ENCODE results near the gene DDX41. TPM values are rescaled to one million over a fixed set of nuclear protein-coding genes. Genes with fewer than 3 reads are reported as not detected.
A peak's percentile ranks its signal among the peaks of the same experiment; 100 is the strongest.

DDX41 gene
- total RNA-seq, 3 donors from 2014 or later (not counting 1 experiment from before 2014, with no cell fraction given), result 66.6 to 106 (median 78.3) TPM

GRCh38 chr5:177557041-177557647 is 40.4 kb upstream of the DDX41 start:
- no peak for TF ChIP-seq CTCF (IDR thresholded peaks at IDR 0.05)
- no peak overlapping the region for H3K27ac ChIP-seq (ENCODE audit: low read length)
- DNase-seq (peak in 1 of 2 donors; percentile 41), ATAC-seq (no peak)
- no peak overlapping the region for H3K4me3 Mint-ChIP-seq
- H3K36me3 Mint-ChIP-seq, result no peaks in the 10 kb centered on the region
- H3K27me3 Mint-ChIP-seq (ENCODE audit: low read depth in 2 of 2), result no peaks in the 10 kb centered on the region
- WGBS (ENCODE audit: insufficient coverage), result 45% methylated on average over 4 of the region's 4 CpGs
- peaks cover 20 to 22% of the 10 kb centered on the region in 2 donors for H3K4me1 Mint-ChIP-seq
- H3K9me3 Mint-ChIP-seq, result no peaks in the 10 kb centered on the region
- no peaks in the 10 kb centered on the region for H3K36me3 ChIP-seq (ENCODE audit: control insufficient read depth, insufficient read depth, low read length)
- H3K27ac Mint-ChIP-seq, result no peak overlapping the region
- peaks cover 22% of the 10 kb centered on the region for H3K4me1 ChIP-seq (ENCODE audit: control insufficient read depth, insufficient read depth, low read length)
- intact Hi-C loops (cut with micrococcal nuclease), result no loop called here
- H3K4me3 ChIP-seq (ENCODE audit: low read length), result no peak overlapping the region
- no peaks in the 10 kb centered on the region for H3K9me3 ChIP-seq (ENCODE audit: control insufficient read depth, insufficient read depth, low read length)
- no peaks in the 10 kb centered on the region for H3K27me3 ChIP-seq (ENCODE audit: control insufficient read depth, insufficient read depth, low read length)

GRCh38 chr5:177555665-177556064 is 38.9 kb upstream of the DDX41 start:
- 98% methylated on average over 5 of the region's 5 CpGs for WGBS (ENCODE audit: insufficient coverage)
- peaks cover 23 to 26% of the 10 kb centered on the region in 2 donors for H3K4me1 Mint-ChIP-seq
- no peak overlapping the region for H3K27ac Mint-ChIP-seq
- no peaks in the 10 kb centered on the region for H3K27me3 Mint-ChIP-seq (ENCODE audit: low read depth in 2 of 2)
- intact Hi-C loops (cut with micrococcal nuclease), result no loop called here
- TF ChIP-seq CTCF (IDR thresholded peaks at IDR 0.05), result no peak
- no peak for ATAC-seq
- Histone ChIP-seq H3K27ac (ENCODE audit: low read length) (no peak overlapping the region), H3K36me3 (ENCODE audit: control insufficient read depth, insufficient read depth, low read length) (peaks cover 3% of the 10 kb centered on the region), H3K9me3 (ENCODE audit: control insufficient read depth, insufficient read depth, low read length) (no peaks in the 10 kb centered on the region), H3K27me3 (ENCODE audit: control insufficient read depth, insufficient read depth, low read length) (no peaks in the 10 kb centered on the region), H3K4me3 (ENCODE audit: low read length) (no peak overlapping the region), H3K4me1 (ENCODE audit: control insufficient read depth, insufficient read depth, low read length) (peaks cover 22% of the 10 kb centered on the region)
- H3K4me3 Mint-ChIP-seq, result peak overlapping the region; percentile 47
- no peaks in the 10 kb centered on the region for H3K9me3 Mint-ChIP-seq
- no peak for DNase-seq
- H3K36me3 Mint-ChIP-seq, result no peaks in the 10 kb centered on the region

GRCh38 chr5:177555228-177555627 is 38.5 kb upstream of the DDX41 start:
- H3K27ac ChIP-seq (ENCODE audit: low read length), result no peak overlapping the region
- no peak overlapping the region for H3K27ac Mint-ChIP-seq
- DNase-seq (no peak), ATAC-seq (no peak)
- TF ChIP-seq CTCF (IDR thresholded peaks at IDR 0.05), result no peak
- no peaks in the 10 kb centered on the region for H3K9me3 Mint-ChIP-seq
- no peaks in the 10 kb centered on the region for H3K27me3 ChIP-seq (ENCODE audit: control insufficient read depth, insufficient read depth, low read length)
- no peaks in the 10 kb centered on the region for H3K27me3 Mint-ChIP-seq (ENCODE audit: low read depth in 2 of 2)
- no peaks in the 10 kb centered on the region for H3K36me3 Mint-ChIP-seq
- H3K4me3 Mint-ChIP-seq, result peak overlapping the region; percentile 93
- H3K4me3 ChIP-seq (ENCODE audit: low read length), result peak overlapping the region; percentile 63
- H3K4me1 Mint-ChIP-seq, result peaks cover 23 to 26% of the 10 kb centered on the region in 2 donors
- peaks cover 22% of the 10 kb centered on the region for H3K4me1 ChIP-seq (ENCODE audit: control insufficient read depth, insufficient read depth, low read length)
- intact Hi-C loops (cut with micrococcal nuclease), result no loop called here
- WGBS (ENCODE audit: insufficient coverage), result 98% methylated on average over 2 of the region's 2 CpGs
- H3K9me3 ChIP-seq (ENCODE audit: control insufficient read depth, insufficient read depth, low read length), result no peaks in the 10 kb centered on the region
- H3K36me3 ChIP-seq (ENCODE audit: control insufficient read depth, insufficient read depth, low read length), result peaks cover 3% of the 10 kb centered on the region
